Measurements from ENCODE around the gene IKZF3. TPM values are rescaled to one million over a fixed set of nuclear protein-coding genes. Genes with fewer than 3 reads are reported as not detected.

Gene IKZF3
- polyA plus RNA-seq, 1 of the 3 experiments (the other 2 are of a cell fraction), result not detected

GRCh38 chr17:39831588-39831987, 32.5 kb downstream of the IKZF3 start:
- no peak overlapping the region for H3K4me3 ChIP-seq (ENCODE audit: low read depth in 2 of 2, low read length in 1 of 2)
- ChIA-PET CTCF (interaction anchor here (1.0 kb wide), 1 partner anchor 28 kb away, joined by 3 read pairs; no protein-coding TSS in a partner anchor), POLR2A (no interaction called here)
- no peaks in the 10 kb centered on the region for H3K36me3 ChIP-seq (replicated peaks in 1 of 2; ENCODE audit: control insufficient read depth in 1 of 2, insufficient read depth in 2 of 2, low read length in 1 of 2)
- H3K27ac ChIP-seq (ENCODE audit: low read depth in 2 of 2, low read length in 1 of 2), result no peak overlapping the region
- H3K27me3 ChIP-seq (ENCODE audit: insufficient read depth), result peaks cover 8% of the 10 kb centered on the region
- no peaks in the 10 kb centered on the region for H3K79me2 ChIP-seq (ENCODE audit: insufficient read depth)
- H3K9ac ChIP-seq, result no peak overlapping the region
- H3K9me2 ChIP-seq, result no peaks in the 10 kb centered on the region
- H2AFZ ChIP-seq (ENCODE audit: low read depth), result no peak overlapping the region
- no peak overlapping the region for H3K4me2 ChIP-seq
- H3F3A ChIP-seq (replicated peaks; ENCODE audit: insufficient read depth), result no peaks in the 10 kb centered on the region
- no peaks in the 10 kb centered on the region for H3K9me3 ChIP-seq
- TF ChIP-seq PBX3 (IDR thresholded peaks at IDR 0.05) (no peak), FOSL2 (IDR thresholded peaks at IDR 0.05; ENCODE audit: borderline replicate concordance, low read depth) (no peak), SMC3 (IDR thresholded peaks at IDR 0.05; ENCODE audit: low read depth, low read length) (no peak), YY1 (IDR thresholded peaks at IDR 0.05; ENCODE audit: low read depth) (no peak), JUND (IDR thresholded peaks at IDR 0.05) (no peak), GABPA (IDR thresholded peaks at IDR 0.05; ENCODE audit: low read depth) (no peak), TCF12 (IDR thresholded peaks at IDR 0.05) (no peak), MAX (IDR thresholded peaks at IDR 0.05; ENCODE audit: low read depth) (no peak), TEAD4 (IDR thresholded peaks at IDR 0.05; ENCODE audit: borderline replicate concordance, insufficient read depth) (no peak), USF2 (IDR thresholded peaks at IDR 0.05; ENCODE audit: borderline replicate concordance, low read depth, low read length) (no peak), POLR2AphosphoS5 (IDR thresholded peaks at IDR 0.05; ENCODE audit: low read depth, low read length) (no peak), NRF1 (IDR thresholded peaks at IDR 0.05; ENCODE audit: low read depth, low read length) (no peak), ZBTB33 (IDR thresholded peaks at IDR 0.05; ENCODE audit: borderline replicate concordance, low read depth) (no peak), CTCF (IDR thresholded peaks at IDR 0.05) (no peak), IRF3 (IDR thresholded peaks at IDR 0.05; ENCODE audit: low read depth, low read length) (no peak), MEF2A (IDR thresholded peaks at IDR 0.05; ENCODE audit: borderline replicate concordance, low read depth) (no peak), EZH2phosphoT487 (IDR thresholded peaks at IDR 0.05; ENCODE audit: borderline replicate concordance, low read depth) (no peak), NFIC (IDR thresholded peaks at IDR 0.05; ENCODE audit: borderline replicate concordance) (no peak), USF1 (IDR thresholded peaks at IDR 0.05; ENCODE audit: borderline replicate concordance, low read depth) (no peak)
- no peaks in the 10 kb centered on the region for H3K4me1 ChIP-seq (ENCODE audit: control insufficient read depth in 1 of 2, insufficient read depth in 2 of 2, low read depth in 1 of 2, low read length in 1 of 2)
- H4K20me1 ChIP-seq (ENCODE audit: insufficient read depth), result no peaks in the 10 kb centered on the region
- WGBS (ENCODE audit: low lambda C conversion rate), result 6% methylated on average over 2 of the region's 2 CpGs
- DNase-seq, result no peak

Data from SK-N-SH (cell line).